ENCODE results near the gene GEMIN4. TPM values are rescaled to one million over a fixed set of nuclear protein-coding genes. Genes with fewer than 3 reads are reported as not detected.

Gene GEMIN4
- total and polyA plus RNA-seq, 2 of the 4 experiments (the other 2 are of a cell fraction): 16.5 to 20.4 TPM

DNA sequence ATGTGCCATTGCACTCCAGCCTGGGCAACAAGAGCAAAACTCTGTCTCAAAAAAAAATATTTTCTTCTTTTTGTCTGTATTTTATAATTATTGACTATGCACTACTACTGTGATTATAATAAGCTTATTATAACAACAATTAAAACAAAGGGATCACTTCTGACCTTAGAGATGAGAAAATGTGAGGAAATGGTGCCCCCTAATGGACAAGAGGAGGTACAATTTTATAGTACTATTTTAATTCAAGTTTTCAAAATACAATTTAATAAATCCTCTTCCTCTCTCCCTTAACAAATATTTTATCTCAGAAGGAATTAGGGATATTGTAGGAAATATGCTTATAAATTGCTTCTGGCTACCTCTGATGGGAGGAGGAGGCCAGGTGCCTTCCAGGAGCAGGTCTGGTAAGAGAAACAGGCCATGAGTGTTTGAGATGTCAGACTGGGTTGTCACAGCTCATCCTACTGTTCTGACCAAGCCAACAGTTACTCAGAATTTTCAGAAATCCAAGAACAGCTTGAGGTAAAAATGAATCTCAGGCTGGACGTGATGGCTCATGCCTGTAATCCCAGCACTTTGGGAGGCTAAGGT lies 51.5 kb downstream of the GEMIN4 start:
- CTCF ChIA-PET: interaction anchor here (0.5 to 3.1 kb wide), 10 partner anchors 13 to 408 kb away, joined by 3 to 34 read pairs (median 3); partner anchors contain the start of gene TIMM22
- no peak overlapping the region for H3K56ac ChIP-seq (ENCODE audit: extremely low read depth, insufficient read depth, low read length)
- H4K91ac ChIP-seq (ENCODE audit: insufficient read depth, low read depth, low read length): no peak overlapping the region
- H3K9me1 ChIP-seq (ENCODE audit: insufficient read depth, low read length): peaks cover 6% of the 10 kb centered on the region; the same call in 1 of the 2 replicates
- dilution Hi-C loops (cut with HindIII; ENCODE audit: low sequenced_read_pairs, unreplicated experiment) (no loop called here), intact Hi-C loops (cut with micrococcal nuclease) (loop anchor here (1.0 to 5.0 kb wide), 2 partner anchors 188 to 288 kb away; no protein-coding TSS in a partner anchor), in situ Hi-C loops (cut with MboI; ENCODE audit: low sequenced_read_pairs) (no loop called here)
- H2AK9ac ChIP-seq (replicated peaks; ENCODE audit: low read depth, low read length, poor library complexity): peak overlapping the region; percentile 68
- H4K8ac ChIP-seq (ENCODE audit: low read depth in 2 of 2, low read length in 2 of 2): no peak overlapping the region
- peaks cover 15% of the 10 kb centered on the region for H4K20me1 ChIP-seq (ENCODE audit: insufficient read depth, low read length)
- no peaks in the 10 kb centered on the region for H3K9me3 ChIP-seq (ENCODE audit: control insufficient read depth, insufficient read depth, low read length)
- H3K36me3 ChIP-seq (ENCODE audit: control insufficient read depth, insufficient read depth, low read length): peaks cover 15% of the 10 kb centered on the region
- no peak overlapping the region for H3K18ac ChIP-seq (ENCODE audit: low read depth, low read length)
- H2BK20ac ChIP-seq (ENCODE audit: low read depth, low read length): peak overlapping the region; percentile 76; the same call in 1 of the 2 replicates
- no peak overlapping the region for H2AFZ ChIP-seq (replicated peaks; ENCODE audit: low read length, poor library complexity)
- peaks cover 9% of the 10 kb centered on the region for H3K4me1 ChIP-seq (ENCODE audit: control insufficient read depth, insufficient read depth, low read length)
- peak overlapping the region; percentile 64 for H2BK120ac ChIP-seq (ENCODE audit: low read depth, low read length)
- H2BK5ac ChIP-seq (ENCODE audit: low read depth, low read length, poor library complexity, severe bottlenecking): peak overlapping the region; percentile 60
- H3K27me3 ChIP-seq (ENCODE audit: control insufficient read depth, insufficient read depth, low read length): no peaks in the 10 kb centered on the region
- no peak overlapping the region for H4K5ac ChIP-seq (ENCODE audit: low read depth, low read length)
- H3K23ac ChIP-seq (ENCODE audit: low read depth, low read length): no peak overlapping the region
- ATAC-seq (ENCODE audit: low read depth) (peak; percentile 57), DNase-seq (peak; percentile 53)
- no peak overlapping the region for H2BK15ac ChIP-seq (ENCODE audit: low read depth, low read length)
- H3K4ac ChIP-seq (ENCODE audit: low read depth, low read length): no peak overlapping the region
- no CpG with 5 or more reads among the region's 1 CpG for WGBS, 2 experiments (ENCODE audit: extremely low coverage in 2 of 2, insufficient read length in 1 of 2)
- H3K27ac ChIP-seq (ENCODE audit: insufficient read depth, low read length): no peak overlapping the region
- BruUV-seq (replicated peaks): no TSS peak
- H3K14ac ChIP-seq (replicated peaks; ENCODE audit: low read depth, low read length): no peak overlapping the region
- no peak overlapping the region for H3K9ac ChIP-seq (ENCODE audit: low read depth, low read length)
- no peak overlapping the region for H3K4me3 ChIP-seq (ENCODE audit: insufficient read depth, low read depth, low read length)
- H3K4me2 ChIP-seq (ENCODE audit: low read depth, low read length): no peak overlapping the region
- peak overlapping the region; percentile 96 for H2AK5ac ChIP-seq (ENCODE audit: low read depth, low read length)
- peaks cover 17 to 54% of the 10 kb centered on the region in 2 experiments for H3K79me1 ChIP-seq (ENCODE audit: low read depth in 1 of 2, low read length in 2 of 2)
- POLR2A ChIA-PET (ENCODE audit: unreplicated experiment): interaction anchor here (1.0 kb wide), 1 partner anchor 288 kb away, joined by 3 read pairs; no protein-coding TSS in a partner anchor
- TF ChIP-seq MAFK (IDR thresholded peaks at IDR 0.05; ENCODE audit: low read depth, low read length) (no peak), CEBPB (IDR thresholded peaks at IDR 0.05; ENCODE audit: low read depth, low read length) (no peak), POLR2A (IDR thresholded peaks at IDR 0.05; ENCODE audit: low read depth, low read length) (no peak), FOS (IDR thresholded peaks at IDR 0.05; ENCODE audit: low read depth, low read length) (no peak), RCOR1 (IDR thresholded peaks at IDR 0.05; ENCODE audit: insufficient replicate concordance, low read length) (no peak), BHLHE40 (IDR thresholded peaks at IDR 0.05; ENCODE audit: low read depth, low read length) (no peak), NFE2L2 (IDR thresholded peaks at IDR 0.05; ENCODE audit: low read depth, low read length) (no peak), MAZ (IDR thresholded peaks at IDR 0.05; ENCODE audit: borderline replicate concordance, low read depth, low read length) (no peak), MXI1 (IDR thresholded peaks at IDR 0.05; ENCODE audit: borderline replicate concordance, low read depth, low read length) (no peak), SMC3 (IDR thresholded peaks at IDR 0.05; ENCODE audit: low read depth, low read length) (peak; percentile 66), RAD21 (IDR thresholded peaks at IDR 0.05; ENCODE audit: low read length) (peak; percentile 82), RFX5 (IDR thresholded peaks at IDR 0.05; ENCODE audit: low read depth, low read length) (no peak)
- TF ChIP-seq, protein P1, sequence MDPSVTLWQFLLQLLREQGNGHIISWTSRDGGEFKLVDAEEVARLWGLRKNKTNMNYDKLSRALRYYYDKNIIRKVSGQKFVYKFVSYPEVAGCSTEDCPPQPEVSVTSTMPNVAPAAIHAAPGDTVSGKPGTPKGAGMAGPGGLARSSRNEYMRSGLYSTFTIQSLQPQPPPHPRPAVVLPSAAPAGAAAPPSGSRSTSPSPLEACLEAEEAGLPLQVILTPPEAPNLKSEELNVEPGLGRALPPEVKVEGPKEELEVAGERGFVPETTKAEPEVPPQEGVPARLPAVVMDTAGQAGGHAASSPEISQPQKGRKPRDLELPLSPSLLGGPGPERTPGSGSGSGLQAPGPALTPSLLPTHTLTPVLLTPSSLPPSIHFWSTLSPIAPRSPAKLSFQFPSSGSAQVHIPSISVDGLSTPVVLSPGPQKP (IDR thresholded peaks at IDR 0.05; ENCODE audit: borderline replicate concordance, low read depth, low read length): no peak
- TF ChIP-seq, protein P2, sequence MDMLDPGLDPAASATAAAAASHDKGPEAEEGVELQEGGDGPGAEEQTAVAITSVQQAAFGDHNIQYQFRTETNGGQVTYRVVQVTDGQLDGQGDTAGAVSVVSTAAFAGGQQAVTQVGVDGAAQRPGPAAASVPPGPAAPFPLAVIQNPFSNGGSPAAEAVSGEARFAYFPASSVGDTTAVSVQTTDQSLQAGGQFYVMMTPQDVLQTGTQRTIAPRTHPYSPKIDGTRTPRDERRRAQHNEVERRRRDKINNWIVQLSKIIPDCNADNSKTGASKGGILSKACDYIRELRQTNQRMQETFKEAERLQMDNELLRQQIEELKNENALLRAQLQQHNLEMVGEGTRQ (IDR thresholded peaks at IDR 0.05; ENCODE audit: low read depth, low read length): no peak
- TF ChIP-seq, protein P3, sequence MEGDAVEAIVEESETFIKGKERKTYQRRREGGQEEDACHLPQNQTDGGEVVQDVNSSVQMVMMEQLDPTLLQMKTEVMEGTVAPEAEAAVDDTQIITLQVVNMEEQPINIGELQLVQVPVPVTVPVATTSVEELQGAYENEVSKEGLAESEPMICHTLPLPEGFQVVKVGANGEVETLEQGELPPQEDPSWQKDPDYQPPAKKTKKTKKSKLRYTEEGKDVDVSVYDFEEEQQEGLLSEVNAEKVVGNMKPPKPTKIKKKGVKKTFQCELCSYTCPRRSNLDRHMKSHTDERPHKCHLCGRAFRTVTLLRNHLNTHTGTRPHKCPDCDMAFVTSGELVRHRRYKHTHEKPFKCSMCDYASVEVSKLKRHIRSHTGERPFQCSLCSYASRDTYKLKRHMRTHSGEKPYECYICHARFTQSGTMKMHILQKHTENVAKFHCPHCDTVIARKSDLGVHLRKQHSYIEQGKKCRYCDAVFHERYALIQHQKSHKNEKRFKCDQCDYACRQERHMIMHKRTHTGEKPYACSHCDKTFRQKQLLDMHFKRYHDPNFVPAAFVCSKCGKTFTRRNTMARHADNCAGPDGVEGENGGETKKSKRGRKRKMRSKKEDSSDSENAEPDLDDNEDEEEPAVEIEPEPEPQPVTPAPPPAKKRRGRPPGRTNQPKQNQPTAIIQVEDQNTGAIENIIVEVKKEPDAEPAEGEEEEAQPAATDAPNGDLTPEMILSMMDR (conservative IDR thresholded peaks at IDR 0.05; ENCODE audit: low read depth, low read length): peak; percentile 77

Measured in IMR-90 (cell line).